Measurements from ENCODE around the gene NTN5. TPM values are rescaled to one million over a fixed set of nuclear protein-coding genes. Genes with fewer than 3 reads are reported as not detected.

NTN5 gene
- total and polyA plus RNA-seq, 12 donors, result 0.17 to 0.68 (median 0.28) TPM; not detected in 4

DNA sequence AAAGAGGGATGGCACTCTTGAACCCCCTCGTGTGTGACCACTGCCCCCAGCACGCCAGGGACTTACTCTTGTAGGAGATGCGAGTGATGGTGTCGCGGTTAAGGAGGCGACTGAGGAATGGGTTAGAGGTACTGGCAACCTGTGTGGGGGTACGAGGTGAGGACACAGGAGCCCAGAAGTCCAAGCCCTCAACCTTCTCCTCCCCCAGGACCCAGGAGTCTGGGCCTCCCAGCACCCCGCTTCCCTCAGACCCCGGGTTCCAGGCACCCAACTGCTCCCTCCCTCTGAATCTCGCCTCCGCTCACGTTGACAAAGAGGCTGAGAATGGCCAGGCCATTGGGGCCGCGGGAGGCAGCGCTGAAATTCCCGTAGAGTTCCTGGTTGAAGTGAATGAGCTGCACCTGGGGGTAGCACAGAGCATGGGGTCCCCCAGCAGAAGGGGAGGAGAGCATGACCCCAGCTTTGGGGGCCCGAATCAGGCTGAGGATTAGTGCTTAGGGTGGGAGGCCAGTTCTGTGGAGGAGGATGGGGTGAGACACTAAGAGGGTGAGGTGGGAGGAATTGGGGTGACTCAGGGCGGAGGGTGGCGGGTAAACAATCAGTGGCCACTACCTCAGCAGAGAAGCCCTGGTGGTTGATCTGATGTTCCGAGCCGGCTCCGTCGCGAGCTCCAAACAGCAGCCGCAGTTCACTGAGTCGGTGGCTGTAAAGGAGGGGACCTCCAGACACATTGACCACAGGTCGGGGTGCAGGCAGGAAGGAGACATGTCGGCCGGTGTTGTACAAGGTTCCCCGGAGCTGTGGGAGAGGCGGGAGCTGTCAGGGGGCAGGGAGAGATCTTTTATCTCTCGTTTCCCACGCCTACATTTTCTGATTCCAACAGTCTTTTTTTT lies 33.1 kb downstream of the NTN5 start:
- no peak overlapping the region for H3K4me3 ChIP-seq
- peaks cover 6 to 33% (median 19%) of the 10 kb centered on the region in 9 donors for H3K4me1 ChIP-seq
- no peaks in the 10 kb centered on the region for H3K9me3 ChIP-seq

GRCh38 chr19:48638831-48639381 lies 33.9 kb downstream of the NTN5 start:
- DNase-seq, result peak in 1 of 2 donors; percentile 29
- TF ChIP-seq, protein P1, sequence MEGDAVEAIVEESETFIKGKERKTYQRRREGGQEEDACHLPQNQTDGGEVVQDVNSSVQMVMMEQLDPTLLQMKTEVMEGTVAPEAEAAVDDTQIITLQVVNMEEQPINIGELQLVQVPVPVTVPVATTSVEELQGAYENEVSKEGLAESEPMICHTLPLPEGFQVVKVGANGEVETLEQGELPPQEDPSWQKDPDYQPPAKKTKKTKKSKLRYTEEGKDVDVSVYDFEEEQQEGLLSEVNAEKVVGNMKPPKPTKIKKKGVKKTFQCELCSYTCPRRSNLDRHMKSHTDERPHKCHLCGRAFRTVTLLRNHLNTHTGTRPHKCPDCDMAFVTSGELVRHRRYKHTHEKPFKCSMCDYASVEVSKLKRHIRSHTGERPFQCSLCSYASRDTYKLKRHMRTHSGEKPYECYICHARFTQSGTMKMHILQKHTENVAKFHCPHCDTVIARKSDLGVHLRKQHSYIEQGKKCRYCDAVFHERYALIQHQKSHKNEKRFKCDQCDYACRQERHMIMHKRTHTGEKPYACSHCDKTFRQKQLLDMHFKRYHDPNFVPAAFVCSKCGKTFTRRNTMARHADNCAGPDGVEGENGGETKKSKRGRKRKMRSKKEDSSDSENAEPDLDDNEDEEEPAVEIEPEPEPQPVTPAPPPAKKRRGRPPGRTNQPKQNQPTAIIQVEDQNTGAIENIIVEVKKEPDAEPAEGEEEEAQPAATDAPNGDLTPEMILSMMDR (IDR thresholded peaks at IDR 0.05), result no peak
- Histone ChIP-seq H3K27me3 (no peaks in the 10 kb centered on the region), H3K4me3 (peak overlapping the region in 7 of 10 donors; percentile 21 to 92 (median 81)), H3K36me3 (no peaks in the 10 kb centered on the region), H3K4me1 (peaks cover 11 to 41% (median 25%) of the 10 kb centered on the region in 9 donors), H3K9me3 (no peaks in the 10 kb centered on the region), H3K27ac (peak overlapping the region in 9 of 10 donors; percentile 90 to 98 (median 96))
- ATAC-seq, result no peak
- intact Hi-C loops (cut with DNase I), result loop anchor here in 3 of 10 donors (5.0 to 10.0 kb wide), 2 partner anchors 326 to 518 kb away; partner anchors contain the start of genes FTL (in 2 of the 3), HRC (in 1 of the 3) and TRPM4 (in 1 of the 3)
- whole genome bisulfite sequencing, 2 donors, result 76 to 79% methylated on average over 16 of the region's 16 CpGs

More for the DNA sequence above, 33.1 kb downstream of the NTN5 start:
- ATAC-seq (no peak), DNase-seq (peak in 1 of 2 donors; percentile 26)
- 59 to 67% methylated on average over 33 of the region's 33 CpGs for WGBS, 2 donors
- Histone ChIP-seq H3K27ac (no peak overlapping the region), H3K27me3 (no peaks in the 10 kb centered on the region), H3K36me3 (no peaks in the 10 kb centered on the region)
- intact Hi-C loops (cut with DNase I), result loop anchor here in 8 of 10 donors (5.0 to 10.0 kb wide), 6 partner anchors 95 to 518 kb away; partner anchors contain the start of genes FTL (in 4 of the 8), HSD17B14 (in 2 of the 8), BAX (in 1 of the 8) and HRC (in 1 of the 8)
- TF ChIP-seq, protein P1 (IDR thresholded peaks at IDR 0.05), result no peak

GRCh38 chr19:48637948-48638830 lies 34.6 kb downstream of the NTN5 start:
- Histone ChIP-seq H3K27ac (peak overlapping the region; percentile 90 to 98 (median 96)), H3K4me3 (peak overlapping the region in 9 of 10 donors; percentile 60 to 92 (median 76)), H3K27me3 (no peaks in the 10 kb centered on the region), H3K4me1 (peaks cover 18 to 48% (median 32%) of the 10 kb centered on the region in 9 donors), H3K36me3 (peaks cover 0 to 4% (median 0%) of the 10 kb centered on the region in 9 donors), H3K9me3 (no peaks in the 10 kb centered on the region)
- 9 to 10% methylated on average over 29 of the region's 29 CpGs for WGBS, 2 donors
- DNase-seq (peak; percentile 72 to 92), ATAC-seq (peak; percentile 36 to 65 (median 54))
- intact Hi-C loops (cut with DNase I), result loop anchor here in 3 of 10 donors (5.0 to 10.0 kb wide), 2 partner anchors 327 to 519 kb away; partner anchors contain the start of genes FTL (in 2 of the 3), HRC (in 1 of the 3) and TRPM4 (in 1 of the 3)
- TF ChIP-seq, protein P1 (IDR thresholded peaks at IDR 0.05), result peak in 1 of 9 donors; percentile 8
